Activated gamma-delta T cell treated with anti-CD3 and anti-CD28 coated beads, Interleukin-2, amount 50 U/mL, for 16 hours (primary cell): ENCODE measurements around the gene CTNNA2.
"Not testable (repeated sequence)": the region's sequence is repeated elsewhere in the genome, so short reads cannot be mapped to it uniquely, and the experiment has no call there.

Experiments
- DNase-seq: peaks from one replicate; pipeline ENCODE4 v3.0.0-alpha.2; 2020; ENCODE audit warnings: low read depth

CTNNA2 gene

GRCh38 chr2:80086831-80087230 lies 574.0 kb downstream of the CTNNA2 start:
- no peak for DNase-seq

DNA sequence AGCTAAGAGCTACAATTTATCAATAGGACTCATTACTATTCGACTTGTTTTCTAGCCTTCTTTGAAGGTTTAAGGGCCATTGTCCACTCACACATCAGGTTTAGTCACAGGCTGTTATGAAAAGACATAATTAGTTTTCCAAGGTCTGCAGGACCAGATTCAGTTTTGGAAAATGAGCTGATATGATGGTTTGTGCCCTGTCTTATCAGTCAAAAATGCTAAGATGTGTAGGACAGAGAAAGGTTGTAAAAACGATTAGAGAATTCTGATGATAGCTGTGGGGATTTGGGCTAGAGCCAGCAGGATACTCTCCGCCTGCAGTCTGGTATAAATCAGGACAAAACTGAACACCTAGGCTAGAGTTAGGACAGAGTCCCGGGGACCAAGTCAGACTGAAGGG lies 578.4 kb downstream of the CTNNA2 start:
- DNase-seq = no peak

GRCh38 chr2:80092474-80092873 lies 579.6 kb downstream of the CTNNA2 start:
- DNase-seq = no peak

DNA sequence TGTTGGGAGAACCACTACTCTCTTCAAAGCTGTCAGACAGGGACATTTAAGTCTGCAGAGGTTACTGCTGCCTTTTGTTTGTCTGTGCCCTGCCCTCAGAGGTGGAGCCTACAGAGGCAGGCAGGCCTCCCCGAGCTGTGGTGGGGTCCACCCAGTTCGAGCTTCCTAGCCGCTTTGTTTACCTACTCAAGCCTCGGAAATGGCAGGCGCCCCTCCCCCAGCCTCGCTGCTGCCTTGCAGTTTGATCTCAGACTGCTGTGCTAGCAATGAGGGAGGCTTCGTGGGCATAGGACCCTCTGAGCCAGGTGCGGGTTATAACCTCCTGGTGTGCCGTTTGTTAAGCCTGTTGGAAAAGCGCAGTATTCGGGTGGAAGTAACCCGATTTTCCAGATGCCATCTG lies 585.7 kb downstream of the CTNNA2 start:
- DNase-seq = not testable (repeated sequence)

DNA sequence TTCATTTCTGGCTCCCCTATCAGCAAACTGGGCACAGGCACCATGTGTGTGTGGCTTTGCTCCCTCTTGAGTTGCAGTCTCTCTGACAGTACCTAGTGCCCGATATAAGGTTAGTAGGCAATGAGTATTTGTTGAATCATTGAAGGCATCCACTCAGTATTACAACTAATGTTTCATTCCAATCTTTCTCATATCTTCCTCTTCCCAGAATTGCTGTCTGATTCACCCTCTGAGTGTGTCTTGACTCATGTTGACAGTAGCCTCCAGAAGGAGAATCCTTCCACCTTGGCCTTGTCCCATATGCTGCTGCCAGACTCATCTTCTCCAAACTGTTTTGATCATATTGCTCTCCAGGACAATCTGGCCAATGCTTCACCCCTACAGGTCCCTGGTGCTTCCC lies 589.2 kb downstream of the CTNNA2 start:
- no peak for DNase-seq

GRCh38 chr2:80105015-80105640 lies 592.3 kb downstream of the CTNNA2 start:
- no peak for DNase-seq

DNA sequence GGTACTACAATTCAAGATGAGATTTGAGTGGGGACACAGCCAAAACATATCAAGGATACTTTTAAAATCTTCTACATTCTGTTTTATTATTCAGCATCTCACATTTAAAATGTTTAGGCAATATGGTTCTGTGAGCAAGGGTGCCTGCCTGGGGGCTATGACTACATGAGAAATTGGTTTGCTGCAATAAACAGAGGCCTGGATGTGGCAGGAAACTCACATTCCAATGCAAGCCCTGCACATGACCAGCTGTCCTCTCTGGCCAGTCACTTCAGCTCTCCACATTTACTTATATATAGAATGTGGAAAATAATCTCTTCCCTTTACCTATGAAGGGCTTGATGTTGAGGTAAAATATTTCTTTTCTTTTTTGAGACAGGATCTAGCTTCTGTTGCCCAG lies 598.3 kb downstream of the CTNNA2 start:
- DNase-seq = no peak

- no peak for DNase-seq
These were observed 599.9 kb downstream of the CTNNA2 start for GRCh38 chr2:80112790-80113189.

DNA sequence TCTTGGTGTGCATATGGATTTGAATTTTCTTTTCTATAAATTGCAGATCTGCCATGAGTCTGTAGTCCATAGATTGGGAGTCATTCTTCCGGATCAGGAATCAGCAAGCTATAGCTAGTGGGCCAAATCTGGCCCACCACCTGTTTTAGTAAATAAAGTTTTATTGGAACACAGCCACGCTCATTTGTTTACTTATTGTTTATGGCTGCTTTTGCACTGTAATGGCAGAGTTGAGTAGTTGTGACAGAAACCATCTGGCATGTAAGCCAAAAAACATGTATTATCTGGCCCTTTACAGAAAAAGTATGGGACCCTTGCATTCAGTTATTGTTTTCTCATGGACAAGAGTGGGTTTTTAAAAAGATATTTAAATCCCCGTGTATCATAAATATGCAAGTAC lies 600.5 kb downstream of the CTNNA2 start:
- DNase-seq = no peak

- DNase-seq = no peak
These were observed 602.0 kb downstream of the CTNNA2 start for GRCh38 chr2:80114812-80115211.

- no peak for DNase-seq
These were observed 604.5 kb downstream of the CTNNA2 start for GRCh38 chr2:80117401-80117800.

GRCh38 chr2:80120866-80121265 lies 608.0 kb downstream of the CTNNA2 start:
- no peak for DNase-seq

DNA sequence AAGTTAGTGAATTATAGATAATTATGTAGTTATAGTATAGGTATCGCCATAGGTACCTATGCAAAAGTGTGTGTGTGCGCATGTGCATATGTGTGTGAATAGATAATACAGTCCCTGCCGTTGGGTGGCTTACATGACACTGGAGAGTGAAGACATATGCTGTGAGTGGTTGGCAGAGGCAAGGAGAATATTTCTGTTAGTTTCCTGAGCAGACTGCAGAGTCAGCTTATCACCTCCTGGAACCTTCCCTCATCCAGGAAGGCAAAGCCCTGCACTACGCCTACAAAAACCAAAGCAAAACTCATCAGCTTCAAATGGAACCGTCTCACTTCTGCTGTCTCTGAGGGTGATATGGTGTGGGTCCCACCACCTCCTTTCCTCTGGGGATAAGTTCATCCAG lies 609.8 kb downstream of the CTNNA2 start:
- no peak for DNase-seq

DNA sequence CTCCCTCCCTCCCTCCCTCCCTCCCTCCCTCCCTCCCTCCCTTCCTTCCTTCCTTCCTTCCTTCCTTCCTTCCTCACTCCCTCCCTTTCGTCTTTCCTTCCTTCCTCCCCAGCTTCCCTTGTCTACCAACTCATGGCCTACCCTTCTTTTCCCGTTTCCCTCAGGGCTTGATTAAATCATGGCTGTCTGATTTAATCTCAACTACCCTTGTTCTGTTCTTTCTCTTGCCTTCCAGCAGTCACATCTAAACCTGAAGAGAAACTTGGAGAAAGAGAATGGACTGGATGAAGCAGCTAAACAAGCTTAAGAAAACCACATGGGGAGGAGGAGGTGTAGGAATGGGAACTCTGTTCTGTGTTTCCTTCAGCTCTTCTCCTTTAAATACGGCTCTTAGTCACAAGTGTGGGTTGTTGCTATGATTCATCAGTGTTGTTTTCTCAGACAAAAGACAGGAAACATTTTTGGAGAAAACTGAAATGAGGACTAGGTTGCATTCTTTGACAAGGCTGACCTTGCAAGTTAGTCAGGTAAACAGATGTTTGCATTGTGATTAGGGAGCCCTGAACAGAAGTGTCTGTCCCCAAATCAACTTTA lies 613.8 kb downstream of the CTNNA2 start:
- no peak for DNase-seq

DNA sequence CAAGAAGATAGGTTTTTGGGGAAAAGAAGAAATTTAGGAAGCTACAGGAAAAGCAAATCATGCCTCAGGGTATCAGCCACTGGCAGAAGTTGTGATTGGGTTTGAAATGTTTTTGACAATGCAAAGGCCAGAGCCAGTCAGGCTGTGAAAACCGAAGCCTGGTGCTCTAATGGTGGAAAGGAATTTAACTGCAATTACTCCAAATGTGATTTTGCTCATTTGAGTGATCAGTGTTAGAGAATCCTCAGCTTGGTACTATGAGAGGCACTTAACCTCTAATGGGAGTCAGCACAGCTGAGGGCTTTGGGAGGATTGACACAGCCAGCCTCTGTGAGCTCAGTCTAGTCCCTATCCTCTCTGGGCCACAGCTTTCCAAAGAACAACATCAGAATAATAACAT lies 615.2 kb downstream of the CTNNA2 start:
- DNase-seq = no peak

GRCh38 chr2:80132281-80132680 lies 619.4 kb downstream of the CTNNA2 start:
- DNase-seq = no peak

DNA sequence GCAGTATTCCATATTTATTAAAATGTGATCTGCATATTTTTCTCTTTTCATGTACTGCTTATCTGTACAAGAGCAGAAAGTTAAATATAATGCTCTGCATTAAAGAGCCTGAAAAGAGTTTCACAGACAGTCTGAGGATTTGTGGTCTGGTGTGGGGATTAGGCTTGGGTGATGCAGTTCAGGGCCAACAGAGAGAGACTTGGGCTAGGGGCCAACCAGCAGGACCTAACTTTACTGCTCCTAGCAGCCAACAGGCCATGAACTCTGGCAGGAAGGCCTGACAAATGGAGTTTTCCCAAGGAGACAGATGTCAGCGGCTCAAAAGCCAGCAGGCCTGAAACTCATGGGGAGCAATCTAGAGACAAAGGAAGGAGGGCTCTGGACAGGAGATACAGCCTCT lies 622.1 kb downstream of the CTNNA2 start:
- DNase-seq = no peak

- DNase-seq = no peak
These were observed 623.5 kb downstream of the CTNNA2 start for GRCh38 chr2:80136338-80136737.

GRCh38 chr2:80139001-80139400 lies 626.1 kb downstream of the CTNNA2 start:
- no peak for DNase-seq

DNA sequence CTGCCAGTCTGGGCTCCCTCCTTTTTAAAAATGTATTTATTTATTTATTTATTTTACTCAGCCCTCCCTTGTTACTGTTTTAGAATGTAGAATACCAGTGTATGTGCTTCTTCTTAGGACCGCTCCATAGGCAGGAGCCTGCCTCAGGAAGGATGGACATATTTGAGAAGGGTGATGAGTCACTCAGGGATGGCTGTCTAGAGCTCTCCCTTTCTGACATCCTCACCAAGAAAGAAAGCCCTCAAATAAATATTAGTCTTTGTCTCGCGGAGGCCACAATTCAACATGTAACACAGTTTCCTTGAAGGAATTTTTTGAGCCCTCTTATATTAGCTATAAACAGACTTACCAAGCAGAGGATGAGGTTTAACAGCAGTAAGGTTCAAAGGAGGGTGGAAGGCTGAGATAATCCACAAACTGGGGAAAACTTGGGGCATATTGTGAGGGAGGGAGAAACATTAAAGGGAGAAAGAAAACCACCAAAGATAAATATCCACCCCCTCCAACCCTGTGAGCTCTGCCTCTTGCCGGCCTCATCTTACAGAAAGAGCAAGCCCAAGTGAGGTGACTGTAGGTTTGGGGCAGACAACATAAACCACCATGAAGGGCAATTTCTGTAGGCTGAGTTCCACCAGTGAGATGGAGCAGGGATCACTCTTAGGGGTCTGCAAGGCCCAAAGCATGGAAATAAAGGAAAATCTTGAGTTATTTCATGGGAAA lies 628.3 kb downstream of the CTNNA2 start:
- no peak for DNase-seq

GRCh38 chr2:80145499-80145898 lies 632.6 kb downstream of the CTNNA2 start:
- DNase-seq = no peak

- DNase-seq = not testable (repeated sequence)
These were observed 633.9 kb downstream of the CTNNA2 start for GRCh38 chr2:80146757-80147156.

DNA sequence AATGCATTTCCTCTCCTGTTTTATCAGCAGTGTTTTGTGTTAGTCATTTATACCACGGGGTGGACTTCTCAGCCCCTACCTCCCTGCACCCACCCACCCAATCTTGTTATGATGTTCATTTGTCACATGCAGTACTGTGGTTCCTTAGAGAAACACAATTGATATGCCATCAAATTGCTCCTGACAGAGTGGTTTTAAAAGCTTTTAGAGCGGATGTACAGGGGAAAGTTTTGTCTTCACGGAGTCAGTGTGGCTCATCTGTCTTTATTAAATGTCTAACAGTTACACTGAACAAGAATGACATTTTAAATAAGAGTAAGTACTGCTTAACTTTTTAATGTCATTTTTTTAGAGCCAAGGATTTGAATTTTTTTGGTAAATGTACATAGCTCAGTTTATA lies 634.8 kb downstream of the CTNNA2 start:
- no peak for DNase-seq

- no peak for DNase-seq
These were observed 636.1 kb downstream of the CTNNA2 start for GRCh38 chr2:80148906-80149305.
